ENCODE results near the gene GPLD1.

DNA sequence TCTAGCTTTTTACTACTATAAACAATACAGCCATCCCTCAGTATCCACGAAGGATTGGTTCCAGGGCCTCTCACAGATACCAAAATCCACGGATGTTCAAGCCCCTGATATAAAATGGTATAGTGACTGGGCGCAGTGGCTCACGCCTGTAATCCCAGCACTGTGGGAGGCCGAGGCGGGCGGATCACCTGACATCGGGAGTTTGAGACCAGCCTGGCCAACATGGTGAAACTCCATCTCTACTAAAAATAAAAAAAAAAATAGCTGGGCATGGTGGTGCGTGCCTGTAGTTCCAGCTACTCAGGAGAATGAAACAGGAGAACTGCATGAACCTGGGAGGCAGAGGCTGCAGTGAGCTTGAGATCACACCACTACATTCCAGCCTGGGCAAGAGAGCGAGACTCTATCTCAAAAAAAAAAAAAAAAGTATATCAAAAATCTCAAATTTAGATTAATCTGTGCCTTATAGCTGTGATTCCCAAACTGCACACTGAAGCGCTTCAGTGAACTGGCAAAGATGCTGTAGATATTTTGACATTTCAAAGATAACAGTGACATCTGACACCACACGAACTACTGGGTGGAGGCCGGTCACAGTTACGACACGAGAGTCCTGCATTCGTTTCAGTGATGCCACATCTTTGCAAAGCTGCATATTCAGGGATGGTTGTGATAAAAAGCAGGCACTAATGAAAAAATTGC is 48.3 kb downstream of the GPLD1 start:
- no peak for TF ChIP-seq EZH2 (IDR thresholded peaks at IDR 0.05; ENCODE audit: low read depth, unreplicated experiment)
- TF ChIP-seq, protein P1, sequence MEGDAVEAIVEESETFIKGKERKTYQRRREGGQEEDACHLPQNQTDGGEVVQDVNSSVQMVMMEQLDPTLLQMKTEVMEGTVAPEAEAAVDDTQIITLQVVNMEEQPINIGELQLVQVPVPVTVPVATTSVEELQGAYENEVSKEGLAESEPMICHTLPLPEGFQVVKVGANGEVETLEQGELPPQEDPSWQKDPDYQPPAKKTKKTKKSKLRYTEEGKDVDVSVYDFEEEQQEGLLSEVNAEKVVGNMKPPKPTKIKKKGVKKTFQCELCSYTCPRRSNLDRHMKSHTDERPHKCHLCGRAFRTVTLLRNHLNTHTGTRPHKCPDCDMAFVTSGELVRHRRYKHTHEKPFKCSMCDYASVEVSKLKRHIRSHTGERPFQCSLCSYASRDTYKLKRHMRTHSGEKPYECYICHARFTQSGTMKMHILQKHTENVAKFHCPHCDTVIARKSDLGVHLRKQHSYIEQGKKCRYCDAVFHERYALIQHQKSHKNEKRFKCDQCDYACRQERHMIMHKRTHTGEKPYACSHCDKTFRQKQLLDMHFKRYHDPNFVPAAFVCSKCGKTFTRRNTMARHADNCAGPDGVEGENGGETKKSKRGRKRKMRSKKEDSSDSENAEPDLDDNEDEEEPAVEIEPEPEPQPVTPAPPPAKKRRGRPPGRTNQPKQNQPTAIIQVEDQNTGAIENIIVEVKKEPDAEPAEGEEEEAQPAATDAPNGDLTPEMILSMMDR (conservative IDR thresholded peaks at IDR 0.05; ENCODE audit: low read depth in 2 of 2): no peak
- TF ChIP-seq, protein P2, sequence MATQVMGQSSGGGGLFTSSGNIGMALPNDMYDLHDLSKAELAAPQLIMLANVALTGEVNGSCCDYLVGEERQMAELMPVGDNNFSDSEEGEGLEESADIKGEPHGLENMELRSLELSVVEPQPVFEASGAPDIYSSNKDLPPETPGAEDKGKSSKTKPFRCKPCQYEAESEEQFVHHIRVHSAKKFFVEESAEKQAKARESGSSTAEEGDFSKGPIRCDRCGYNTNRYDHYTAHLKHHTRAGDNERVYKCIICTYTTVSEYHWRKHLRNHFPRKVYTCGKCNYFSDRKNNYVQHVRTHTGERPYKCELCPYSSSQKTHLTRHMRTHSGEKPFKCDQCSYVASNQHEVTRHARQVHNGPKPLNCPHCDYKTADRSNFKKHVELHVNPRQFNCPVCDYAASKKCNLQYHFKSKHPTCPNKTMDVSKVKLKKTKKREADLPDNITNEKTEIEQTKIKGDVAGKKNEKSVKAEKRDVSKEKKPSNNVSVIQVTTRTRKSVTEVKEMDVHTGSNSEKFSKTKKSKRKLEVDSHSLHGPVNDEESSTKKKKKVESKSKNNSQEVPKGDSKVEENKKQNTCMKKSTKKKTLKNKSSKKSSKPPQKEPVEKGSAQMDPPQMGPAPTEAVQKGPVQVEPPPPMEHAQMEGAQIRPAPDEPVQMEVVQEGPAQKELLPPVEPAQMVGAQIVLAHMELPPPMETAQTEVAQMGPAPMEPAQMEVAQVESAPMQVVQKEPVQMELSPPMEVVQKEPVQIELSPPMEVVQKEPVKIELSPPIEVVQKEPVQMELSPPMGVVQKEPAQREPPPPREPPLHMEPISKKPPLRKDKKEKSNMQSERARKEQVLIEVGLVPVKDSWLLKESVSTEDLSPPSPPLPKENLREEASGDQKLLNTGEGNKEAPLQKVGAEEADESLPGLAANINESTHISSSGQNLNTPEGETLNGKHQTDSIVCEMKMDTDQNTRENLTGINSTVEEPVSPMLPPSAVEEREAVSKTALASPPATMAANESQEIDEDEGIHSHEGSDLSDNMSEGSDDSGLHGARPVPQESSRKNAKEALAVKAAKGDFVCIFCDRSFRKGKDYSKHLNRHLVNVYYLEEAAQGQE (IDR thresholded peaks at IDR 0.05; ENCODE audit: unreplicated experiment): no peak
- no peak for TF ChIP-seq POLR2AphosphoS5 (IDR thresholded peaks at IDR 0.05; ENCODE audit: low read depth)
- no peak for TF ChIP-seq CREB1 (CRISPR knock-in tag; IDR thresholded peaks at IDR 0.05; ENCODE audit: low read depth)
- no peak for TF ChIP-seq EZH2phosphoT487 (IDR thresholded peaks at IDR 0.05; ENCODE audit: unreplicated experiment)
- TF ChIP-seq, protein P3, sequence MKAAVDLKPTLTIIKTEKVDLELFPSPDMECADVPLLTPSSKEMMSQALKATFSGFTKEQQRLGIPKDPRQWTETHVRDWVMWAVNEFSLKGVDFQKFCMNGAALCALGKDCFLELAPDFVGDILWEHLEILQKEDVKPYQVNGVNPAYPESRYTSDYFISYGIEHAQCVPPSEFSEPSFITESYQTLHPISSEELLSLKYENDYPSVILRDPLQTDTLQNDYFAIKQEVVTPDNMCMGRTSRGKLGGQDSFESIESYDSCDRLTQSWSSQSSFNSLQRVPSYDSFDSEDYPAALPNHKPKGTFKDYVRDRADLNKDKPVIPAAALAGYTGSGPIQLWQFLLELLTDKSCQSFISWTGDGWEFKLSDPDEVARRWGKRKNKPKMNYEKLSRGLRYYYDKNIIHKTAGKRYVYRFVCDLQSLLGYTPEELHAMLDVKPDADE (IDR thresholded peaks at IDR 0.05): no peak
- no peak for TF ChIP-seq JUNB (IDR thresholded peaks at IDR 0.05; ENCODE audit: unreplicated experiment)
- TF ChIP-seq STAT1 (IDR thresholded peaks at IDR 0.05; ENCODE audit: unreplicated experiment): no peak
- TF ChIP-seq NANOG (IDR thresholded peaks at IDR 0.05; ENCODE audit: borderline replicate concordance): no peak
- TF ChIP-seq ZNF331 (CRISPR knock-in tag; IDR thresholded peaks at IDR 0.05; ENCODE audit: low read depth): no peak
- TF ChIP-seq, protein P4, sequence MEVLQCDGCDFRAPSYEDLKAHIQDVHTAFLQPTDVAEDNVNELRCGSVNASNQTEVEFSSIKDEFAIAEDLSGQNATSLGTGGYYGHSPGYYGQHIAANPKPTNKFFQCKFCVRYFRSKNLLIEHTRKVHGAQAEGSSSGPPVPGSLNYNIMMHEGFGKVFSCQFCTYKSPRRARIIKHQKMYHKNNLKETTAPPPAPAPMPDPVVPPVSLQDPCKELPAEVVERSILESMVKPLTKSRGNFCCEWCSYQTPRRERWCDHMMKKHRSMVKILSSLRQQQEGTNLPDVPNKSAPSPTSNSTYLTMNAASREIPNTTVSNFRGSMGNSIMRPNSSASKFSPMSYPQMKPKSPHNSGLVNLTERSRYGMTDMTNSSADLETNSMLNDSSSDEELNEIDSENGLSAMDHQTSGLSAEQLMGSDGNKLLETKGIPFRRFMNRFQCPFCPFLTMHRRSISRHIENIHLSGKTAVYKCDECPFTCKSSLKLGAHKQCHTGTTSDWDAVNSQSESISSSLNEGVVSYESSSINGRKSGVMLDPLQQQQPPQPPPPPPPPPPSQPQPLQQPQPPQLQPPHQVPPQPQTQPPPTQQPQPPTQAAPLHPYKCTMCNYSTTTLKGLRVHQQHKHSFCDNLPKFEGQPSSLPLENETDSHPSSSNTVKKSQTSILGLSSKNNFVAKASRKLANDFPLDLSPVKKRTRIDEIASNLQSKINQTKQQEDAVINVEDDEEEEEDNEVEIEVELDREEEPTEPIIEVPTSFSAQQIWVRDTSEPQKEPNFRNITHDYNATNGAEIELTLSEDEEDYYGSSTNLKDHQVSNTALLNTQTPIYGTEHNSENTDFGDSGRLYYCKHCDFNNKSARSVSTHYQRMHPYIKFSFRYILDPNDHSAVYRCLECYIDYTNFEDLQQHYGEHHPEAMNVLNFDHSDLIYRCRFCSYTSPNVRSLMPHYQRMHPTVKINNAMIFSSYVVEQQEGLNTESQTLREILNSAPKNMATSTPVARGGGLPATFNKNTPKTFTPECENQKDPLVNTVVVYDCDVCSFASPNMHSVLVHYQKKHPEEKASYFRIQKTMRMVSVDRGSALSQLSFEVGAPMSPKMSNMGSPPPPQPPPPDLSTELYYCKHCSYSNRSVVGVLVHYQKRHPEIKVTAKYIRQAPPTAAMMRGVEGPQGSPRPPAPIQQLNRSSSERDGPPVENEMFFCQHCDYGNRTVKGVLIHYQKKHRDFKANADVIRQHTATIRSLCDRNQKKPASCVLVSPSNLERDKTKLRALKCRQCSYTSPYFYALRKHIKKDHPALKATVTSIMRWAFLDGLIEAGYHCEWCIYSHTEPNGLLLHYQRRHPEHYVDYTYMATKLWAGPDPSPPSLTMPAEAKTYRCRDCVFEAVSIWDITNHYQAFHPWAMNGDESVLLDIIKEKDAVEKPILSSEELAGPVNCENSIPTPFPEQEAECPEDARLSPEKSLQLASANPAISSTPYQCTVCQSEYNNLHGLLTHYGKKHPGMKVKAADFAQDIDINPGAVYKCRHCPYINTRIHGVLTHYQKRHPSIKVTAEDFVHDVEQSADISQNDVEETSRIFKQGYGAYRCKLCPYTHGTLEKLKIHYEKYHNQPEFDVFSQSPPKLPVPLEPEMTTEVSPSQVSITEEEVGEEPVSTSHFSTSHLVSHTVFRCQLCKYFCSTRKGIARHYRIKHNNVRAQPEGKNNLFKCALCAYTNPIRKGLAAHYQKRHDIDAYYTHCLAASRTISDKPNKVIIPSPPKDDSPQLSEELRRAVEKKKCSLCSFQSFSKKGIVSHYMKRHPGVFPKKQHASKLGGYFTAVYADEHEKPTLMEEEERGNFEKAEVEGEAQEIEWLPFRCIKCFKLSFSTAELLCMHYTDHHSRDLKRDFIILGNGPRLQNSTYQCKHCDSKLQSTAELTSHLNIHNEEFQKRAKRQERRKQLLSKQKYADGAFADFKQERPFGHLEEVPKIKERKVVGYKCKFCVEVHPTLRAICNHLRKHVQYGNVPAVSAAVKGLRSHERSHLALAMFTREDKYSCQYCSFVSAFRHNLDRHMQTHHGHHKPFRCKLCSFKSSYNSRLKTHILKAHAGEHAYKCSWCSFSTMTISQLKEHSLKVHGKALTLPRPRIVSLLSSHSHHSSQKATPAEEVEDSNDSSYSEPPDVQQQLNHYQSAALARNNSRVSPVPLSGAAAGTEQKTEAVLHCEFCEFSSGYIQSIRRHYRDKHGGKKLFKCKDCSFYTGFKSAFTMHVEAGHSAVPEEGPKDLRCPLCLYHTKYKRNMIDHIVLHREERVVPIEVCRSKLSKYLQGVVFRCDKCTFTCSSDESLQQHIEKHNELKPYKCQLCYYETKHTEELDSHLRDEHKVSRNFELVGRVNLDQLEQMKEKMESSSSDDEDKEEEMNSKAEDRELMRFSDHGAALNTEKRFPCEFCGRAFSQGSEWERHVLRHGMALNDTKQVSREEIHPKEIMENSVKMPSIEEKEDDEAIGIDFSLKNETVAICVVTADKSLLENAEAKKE (CRISPR knock-in tag; IDR thresholded peaks at IDR 0.05): no peak
- no peak for TF ChIP-seq ZNF114 (CRISPR knock-in tag; IDR thresholded peaks at IDR 0.05)

Data from GM23338 (cell line).